GM19468 (cell line): ENCODE measurements around the gene C17orf78.
A peak's percentile ranks its signal among the peaks of the same experiment; 100 is the strongest.
"Not testable (repeated sequence)": the region's sequence is repeated elsewhere in the genome, so short reads cannot be mapped to it uniquely, and the experiment has no call there.

ENCODE experiments used
- ATAC-seq: cut with Tn5 transposase; IDR thresholded peaks from one replicate; pipeline ENCODE4 v1.9.1; 2021; ENCODE audit warnings: mild to moderate bottlenecking, moderate library complexity, moderate number of reproducible peaks; ENCODE audit not compliant: unreplicated experiment; ENCODE audit errors: extremely low read depth

Gene C17orf78

GRCh38 chr17:37385474-37385990 is 9.7 kb downstream of the C17orf78 start:
- ATAC-seq = no peak

- ATAC-seq = no peak
These were observed 10.7 kb downstream of the C17orf78 start for GRCh38 chr17:37386462-37386861.

GRCh38 chr17:37388266-37388665 is 12.5 kb downstream of the C17orf78 start:
- ATAC-seq = no peak

GRCh38 chr17:37389160-37389559 is 13.4 kb downstream of the C17orf78 start:
- no peak for ATAC-seq

GRCh38 chr17:37391146-37391545 is 15.4 kb downstream of the C17orf78 start:
- ATAC-seq = no peak

GRCh38 chr17:37392024-37392590 is 16.3 kb downstream of the C17orf78 start:
- no peak for ATAC-seq

- no peak for ATAC-seq
These were observed 17.6 kb downstream of the C17orf78 start for GRCh38 chr17:37393352-37393751.

- no peak for ATAC-seq
These were observed 23.5 kb downstream of the C17orf78 start for GRCh38 chr17:37399265-37399803.

- ATAC-seq = no peak
These were observed 24.7 kb downstream of the C17orf78 start for GRCh38 chr17:37400505-37400904.

- not testable (repeated sequence) for ATAC-seq
These were observed 29.7 kb downstream of the C17orf78 start for GRCh38 chr17:37405522-37405921.

- ATAC-seq = no peak
These were observed 30.3 kb downstream of the C17orf78 start for GRCh38 chr17:37405955-37406634.

- peak; percentile 48 for ATAC-seq
These were observed 31.1 kb downstream of the C17orf78 start, which contains the start of the genes ACACA and TADA2A for GRCh38 chr17:37406635-37407461. ACACA (minus strand) TSS chr17:37406836; CDS start chr17:37406299, 537 bp downstream. TADA2A (plus strand) TSS chr17:37406886; CDS start chr17:37411366, 4,480 bp downstream.

- not testable (repeated sequence) for ATAC-seq
These were observed 32.3 kb downstream of the C17orf78 start for GRCh38 chr17:37408145-37408479.

GRCh38 chr17:37410357-37410756 is 34.6 kb downstream of the C17orf78 start:
- no peak for ATAC-seq

GRCh38 chr17:37413875-37414519 is 38.2 kb downstream of the C17orf78 start:
- ATAC-seq = no peak

GRCh38 chr17:37417852-37418251 is 42.1 kb downstream of the C17orf78 start:
- no peak for ATAC-seq

- no peak for ATAC-seq
These were observed 47.3 kb downstream of the C17orf78 start for GRCh38 chr17:37422971-37423625.

GRCh38 chr17:37425268-37425667 is 49.5 kb downstream of the C17orf78 start:
- ATAC-seq = no peak

- no peak for ATAC-seq
These were observed 53.3 kb downstream of the C17orf78 start for GRCh38 chr17:37429039-37429438.

GRCh38 chr17:37429453-37429852 is 53.7 kb downstream of the C17orf78 start:
- ATAC-seq = no peak
